Renal pelvis (tissue), 12 donors: Measurements from ENCODE around the gene RAB19. TPM values are rescaled to one million over a fixed set of nuclear protein-coding genes. Genes with fewer than 3 reads are reported as not detected.

Experiments
- DNase-seq: peaks from one replicate; pipeline ENCODE4 v3.0.0-alpha.2; 2013
- long read RNA-seq, 16 experiments: transcript quantifications; one replicate each; lab custom pipeline, GENCODE V29; 2026
- polyA plus RNA-seq, 3 donors: library from polyadenylated mRNA; unstranded; fragments of 120-200 nt; gene quantifications; one replicate each; pipeline ENCODE4 v1.2.1, GENCODE V29; 2013; ENCODE audit not compliant: insufficient read length in 3 of 3

Gene RAB19
- polyA plus RNA-seq: 1 to 10 TPM; 2.2 to 3.4 (median 2.8) TPM
- long read RNA-seq, donor 1: 0 reads
- long read RNA-seq, donor 2, partial matches to known transcripts: 0 of 1 reads
- long read RNA-seq, donor 2, other reads (novel, unspliced or antisense): 0 of 1 reads
- long read RNA-seq, donor 3: 0 reads
- long read RNA-seq, donor 4: 0 reads
- long read RNA-seq, donor 5: 0 reads
- long read RNA-seq, donor 6: 0 reads
- long read RNA-seq, donor 7: 0 reads
- long read RNA-seq, donor 8: 0 reads
- long read RNA-seq, donor 9, partial matches to known transcripts: 0 of 1 reads
- long read RNA-seq, donor 9, other reads (novel, unspliced or antisense): 0 of 1 reads
- long read RNA-seq, donor 10, partial matches to known transcripts: 0 of 1 reads
- long read RNA-seq, donor 10, other reads (novel, unspliced or antisense): 0 of 1 reads
- long read RNA-seq, donor 11: 0 reads
- long read RNA-seq, donor 12: 0 reads
- long read RNA-seq, donor 13: 0 reads
- long read RNA-seq, donor 14, partial matches to known transcripts: 0 of 2 reads
- long read RNA-seq, donor 14, other reads (novel, unspliced or antisense): 0 of 2 reads
- long read RNA-seq, donor 15: 0 reads
- long read RNA-seq, donor 16: 0 reads

- DNase-seq: peak; percentile 42
These were observed at the start of gene RAB19 for GRCh38 chr7:140403878-140404564. Gene RAB19 (plus strand): TSS chr7:140404058. CDS start chr7:140407647, 3,589 bp downstream.

GRCh38 chr7:140358024-140358411, 45.8 kb upstream of the RAB19 start:
- DNase-seq: no peak

GRCh38 chr7:140358412-140359051, 45.3 kb upstream of the RAB19 start:
- no peak for DNase-seq

- no peak for DNase-seq
These were observed 43.1 kb upstream of the RAB19 start for GRCh38 chr7:140360697-140361229.

- DNase-seq: no peak
These were observed 39.0 kb upstream of the RAB19 start for GRCh38 chr7:140364819-140365218.

GRCh38 chr7:140367528-140367927, 36.3 kb upstream of the RAB19 start:
- no peak for DNase-seq

GRCh38 chr7:140369294-140369693, 34.6 kb upstream of the RAB19 start:
- DNase-seq: no peak

GRCh38 chr7:140375323-140375722, 28.5 kb upstream of the RAB19 start:
- no peak for DNase-seq

- no peak for DNase-seq
These were observed 27.7 kb upstream of the RAB19 start for GRCh38 chr7:140375892-140376730.

- DNase-seq: no peak
These were observed 19.7 kb upstream of the RAB19 start for GRCh38 chr7:140383954-140384713.

GRCh38 chr7:140384894-140385545, 18.8 kb upstream of the RAB19 start:
- no peak for DNase-seq

GRCh38 chr7:140389445-140389844, 14.4 kb upstream of the RAB19 start:
- DNase-seq: no peak

GRCh38 chr7:140390034-140390433, 13.8 kb upstream of the RAB19 start:
- no peak for DNase-seq

GRCh38 chr7:140390466-140391190, 13.2 kb upstream of the RAB19 start:
- DNase-seq: no peak

GRCh38 chr7:140391634-140392033, 12.2 kb upstream of the RAB19 start:
- DNase-seq: no peak

GRCh38 chr7:140393756-140394306, 10.0 kb upstream of the RAB19 start:
- DNase-seq: no peak

GRCh38 chr7:140397784-140398750, 5.8 kb upstream of the RAB19 start, which contains the start of gene SLC37A3:
Gene SLC37A3 (minus strand): TSS chr7:140398530. CDS start chr7:140382526, 16,004 bp downstream.
- peak; percentile 86 for DNase-seq
